HG03439 (cell line): Measurements from ENCODE around the gene ACTN1.

Experiments used
- ATAC-seq: cut with Tn5 transposase; IDR thresholded peaks from one replicate; pipeline ENCODE4 v1.9.1; 2021; ENCODE audit warnings: mild to moderate bottlenecking, moderate library complexity; ENCODE audit not compliant: unreplicated experiment

The ACTN1 gene

GRCh38 chr14:68937471-68938270 is 41.4 kb downstream of the ACTN1 start:
- no peak for ATAC-seq

GRCh38 chr14:68936980-68937379 is 42.1 kb downstream of the ACTN1 start:
- ATAC-seq: no peak

DNA sequence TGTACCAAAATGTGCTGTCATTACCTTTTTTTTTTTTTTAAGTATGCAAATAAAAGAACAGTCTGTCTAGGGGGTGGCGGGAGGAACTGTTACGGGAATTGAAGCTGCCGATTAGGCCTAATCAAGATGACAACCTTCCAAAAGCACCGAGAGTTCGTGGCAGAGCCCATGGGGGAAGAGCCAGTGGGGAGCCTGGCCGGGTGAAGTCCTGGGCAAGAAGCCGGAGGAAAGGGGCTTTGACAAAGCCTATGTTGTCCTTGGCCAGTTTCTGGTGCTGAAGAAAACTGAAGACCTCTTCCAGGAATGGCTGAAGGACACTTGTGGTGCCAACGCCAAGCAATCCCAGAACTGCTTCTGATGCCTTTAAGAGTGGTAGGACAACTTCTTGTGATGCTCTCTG is 42.6 kb downstream of the ACTN1 start:
- no peak for ATAC-seq

DNA sequence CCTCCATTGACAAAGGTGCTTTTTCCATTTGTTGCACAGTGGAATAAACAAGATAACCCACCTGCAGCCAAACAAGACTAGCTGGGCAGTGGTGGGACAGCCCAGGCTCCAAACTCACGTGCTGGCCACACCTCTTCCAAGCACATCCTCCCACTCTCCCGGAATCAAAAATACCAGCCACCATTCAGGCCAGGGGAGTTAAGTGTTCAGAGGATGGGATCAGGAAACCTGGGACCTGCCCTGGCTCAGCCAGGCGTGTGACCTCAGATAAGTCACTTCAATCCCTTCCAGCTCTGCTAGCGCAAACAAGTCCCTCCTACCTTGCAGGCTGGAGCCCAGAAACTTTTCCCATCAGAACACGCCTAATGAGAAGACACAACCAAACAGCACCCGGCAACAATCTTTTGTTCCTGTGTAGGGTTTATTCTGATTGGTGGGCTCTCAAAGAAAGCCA is 43.3 kb downstream of the ACTN1 start:
- ATAC-seq: no peak

DNA sequence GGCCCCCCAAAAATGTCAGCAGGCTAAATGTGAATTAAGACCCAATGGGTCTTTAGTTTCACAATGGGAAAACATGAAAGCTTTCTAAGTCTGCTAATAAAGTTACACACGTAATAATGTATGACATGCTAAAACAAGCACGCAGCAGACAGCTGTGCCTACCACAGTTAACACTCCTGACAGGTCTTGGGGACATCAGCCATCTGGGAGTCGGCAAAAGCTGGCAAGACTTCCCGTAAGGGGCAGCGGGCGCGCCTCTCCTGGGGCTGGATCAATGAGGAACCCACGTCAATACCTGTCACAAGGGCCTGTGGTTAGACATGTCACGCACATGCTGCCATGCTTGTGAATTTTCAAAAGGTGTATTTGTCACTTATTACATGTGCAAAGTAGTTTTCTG is 45.0 kb downstream of the ACTN1 start:
- no peak for ATAC-seq

GRCh38 chr14:68932686-68933085 is 46.4 kb downstream of the ACTN1 start:
- ATAC-seq: no peak

DNA sequence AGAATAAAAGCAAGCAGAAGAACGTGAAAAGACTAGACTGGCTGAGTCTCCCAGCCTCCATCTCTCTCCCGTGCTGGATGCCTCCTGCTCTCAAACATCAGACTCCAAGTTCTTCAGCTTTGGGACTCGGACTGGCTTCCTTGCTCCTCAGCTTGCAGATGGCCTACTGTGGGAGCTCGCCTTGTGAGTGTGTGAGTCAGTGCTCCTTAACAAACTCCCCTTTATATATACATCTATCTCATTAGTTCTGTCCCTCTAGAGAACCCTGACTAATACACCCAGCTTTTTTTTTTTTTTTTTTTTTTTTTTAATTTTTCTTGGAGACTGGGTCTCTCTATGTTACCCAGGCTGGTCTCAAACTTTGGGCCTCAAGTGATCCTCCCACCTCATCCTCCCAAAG is 46.9 kb downstream of the ACTN1 start:
- no peak for ATAC-seq

GRCh38 chr14:68931474-68932051 is 47.5 kb downstream of the ACTN1 start:
- ATAC-seq: no peak

GRCh38 chr14:68931063-68931462 is 48.0 kb downstream of the ACTN1 start:
- no peak for ATAC-seq

DNA sequence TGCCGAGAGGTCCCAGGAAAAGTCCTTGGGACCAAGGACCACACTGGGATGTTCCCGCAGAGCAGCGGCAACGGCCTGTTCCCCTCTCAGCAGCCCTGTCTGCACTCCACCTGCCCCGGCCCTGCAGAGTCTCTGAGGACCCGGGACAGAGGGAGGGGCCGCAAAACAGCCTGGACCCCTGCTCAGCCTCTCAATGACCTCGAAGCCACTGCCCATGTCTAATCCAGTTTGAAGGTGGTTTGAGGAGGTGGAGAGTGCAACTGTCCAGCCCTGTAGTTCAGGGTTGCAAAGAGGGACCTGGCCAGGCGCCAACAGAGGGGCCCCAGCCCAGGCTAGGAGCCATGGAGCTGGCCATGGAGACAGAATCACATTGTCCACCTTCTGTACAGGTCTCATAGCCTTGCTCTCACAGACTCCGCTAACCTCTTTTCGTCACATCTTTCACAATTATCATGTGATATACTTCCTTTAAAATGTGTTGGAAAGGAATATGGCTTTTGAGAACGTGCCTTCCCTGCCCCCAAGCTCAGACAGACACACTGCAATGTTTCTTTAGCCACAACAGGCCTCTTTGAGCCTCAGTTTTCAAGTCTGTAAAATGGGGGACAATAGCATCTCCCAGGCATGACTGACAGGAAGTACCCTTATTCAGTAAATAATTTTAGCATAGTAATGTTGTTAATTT is 49.3 kb downstream of the ACTN1 start:
- no peak for ATAC-seq

GRCh38 chr14:68928770-68929550 is 50.1 kb downstream of the ACTN1 start:
- no peak for ATAC-seq

- no peak for ATAC-seq
Observed at GRCh38 chr14:68927956-68928675, 51.0 kb downstream of the ACTN1 start.

GRCh38 chr14:68927089-68927488 is 52.0 kb downstream of the ACTN1 start:
- no peak for ATAC-seq

DNA sequence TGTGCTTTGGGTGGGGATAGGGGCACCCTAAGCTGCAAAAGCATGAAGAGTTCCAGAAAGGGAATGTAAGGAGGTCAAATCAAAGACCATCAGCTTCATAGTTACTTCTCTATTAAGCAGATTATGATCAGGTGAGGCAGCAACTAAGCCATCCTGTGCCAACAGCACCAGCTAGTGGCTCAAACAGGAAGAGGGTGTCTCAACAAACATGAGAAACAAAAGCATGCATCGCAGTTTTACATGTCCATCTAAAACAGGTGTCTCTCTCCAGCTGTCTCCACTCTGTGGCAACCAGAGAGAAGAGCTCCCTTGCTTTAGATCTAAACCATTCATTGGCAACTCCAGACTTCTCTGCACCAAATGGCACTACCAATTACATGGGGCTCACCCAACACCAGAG is 52.9 kb downstream of the ACTN1 start:
- ATAC-seq: no peak

GRCh38 chr14:68925373-68925772 is 53.7 kb downstream of the ACTN1 start:
- no peak for ATAC-seq

GRCh38 chr14:68924186-68925158 is 54.6 kb downstream of the ACTN1 start:
- ATAC-seq: no peak

- no peak for ATAC-seq
Observed at GRCh38 chr14:68922886-68923285, 56.2 kb downstream of the ACTN1 start.

DNA sequence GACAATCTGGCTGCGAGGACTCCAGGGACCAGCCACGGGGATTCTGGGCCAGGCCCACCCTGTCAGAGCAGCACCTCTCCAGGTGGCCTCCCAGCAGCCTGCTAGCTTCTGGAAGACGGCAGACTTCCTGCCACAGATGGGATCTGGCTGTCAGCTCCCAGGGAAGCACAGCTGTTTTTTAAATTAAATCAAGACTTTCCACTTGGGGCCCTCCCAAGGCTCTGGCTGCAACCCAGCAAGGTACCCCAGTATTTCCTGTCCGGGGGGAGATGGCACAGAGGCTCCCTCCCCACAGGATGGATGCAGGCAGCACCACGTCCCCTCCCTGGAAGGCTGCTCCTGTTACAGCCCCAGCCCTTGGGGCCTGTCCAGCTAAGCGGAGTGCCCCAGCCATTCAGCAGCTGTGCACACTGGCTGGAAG is 56.9 kb downstream of the ACTN1 start:
- ATAC-seq: no peak

DNA sequence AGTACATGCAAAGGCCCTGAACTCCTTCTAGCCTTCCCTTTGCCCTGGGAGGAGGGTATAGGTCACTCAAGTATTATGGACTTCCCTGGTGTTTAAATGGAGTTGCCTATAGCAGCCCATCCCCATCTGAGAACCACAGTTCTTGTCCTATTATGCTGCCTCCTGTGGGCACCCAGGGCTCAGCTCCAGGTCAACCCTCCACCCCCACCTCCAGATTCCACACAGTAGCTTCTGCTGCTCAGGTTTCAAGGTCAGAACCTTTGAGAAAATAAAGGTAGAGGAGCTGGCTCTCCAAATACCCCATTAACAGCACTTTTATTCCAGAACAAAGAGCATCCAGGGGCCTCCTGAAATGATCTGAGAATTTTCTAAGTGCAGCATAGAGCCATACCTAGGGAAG is 57.4 kb downstream of the ACTN1 start:
- no peak for ATAC-seq
